ENCODE results near the gene YTHDF1. TPM values are rescaled to one million over a fixed set of nuclear protein-coding genes. Genes with fewer than 3 reads are reported as not detected.
A peak's percentile ranks its signal among the peaks of the same experiment; 100 is the strongest.

Gene YTHDF1
- total and polyA plus RNA-seq, 4 donors: 20.9 to 45.9 (median 34.2) TPM

DNA sequence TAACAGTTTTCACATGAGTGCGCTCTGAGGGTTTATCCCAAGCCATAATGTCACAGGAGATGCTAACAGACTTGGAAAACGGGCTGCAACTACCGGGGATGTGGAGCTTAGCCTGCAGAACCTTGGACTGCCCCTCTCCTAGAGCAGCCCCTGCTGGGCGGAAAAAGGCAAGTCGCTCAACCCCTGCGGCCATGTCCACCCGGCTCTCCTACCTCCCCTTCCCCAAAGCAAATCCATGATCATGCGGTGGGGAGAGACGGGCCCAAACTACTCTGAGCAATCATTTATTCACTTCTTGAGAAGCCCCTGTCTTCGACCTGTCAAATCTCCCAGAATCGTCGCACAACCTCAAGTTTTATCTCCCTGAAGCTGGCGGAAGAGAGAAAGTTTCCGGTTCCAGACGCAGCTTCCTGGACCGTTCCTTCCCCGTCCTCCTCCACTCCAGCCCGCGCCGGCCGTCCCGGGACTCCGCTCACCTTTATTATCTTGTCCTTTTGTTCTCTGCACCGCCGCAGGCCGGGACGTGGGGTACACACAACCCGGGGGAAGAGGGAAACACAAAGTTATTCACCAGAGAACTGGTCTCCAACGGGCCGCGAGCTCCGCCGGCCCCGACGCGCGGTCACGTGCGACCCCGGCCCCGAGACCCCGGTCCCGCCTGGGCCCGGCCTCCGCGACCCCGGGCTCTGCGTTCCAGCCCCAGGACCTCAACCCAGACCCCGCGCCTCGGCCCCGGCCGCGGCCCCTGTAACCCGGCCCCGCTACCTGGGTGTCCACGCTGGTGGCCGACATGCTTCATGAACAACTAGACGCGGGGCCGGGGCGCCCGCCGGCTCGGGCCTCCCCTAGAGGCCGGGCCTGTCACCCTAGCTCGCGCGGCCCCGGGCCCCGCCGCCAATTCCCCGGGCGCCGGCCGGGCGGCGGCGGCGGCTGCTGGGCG is 560 bp downstream of the YTHDF1 start:
- 2% methylated on average over 81 of the region's 81 CpGs for WGBS (ENCODE audit: insufficient coverage)
- no peak for DNase-seq (ENCODE audit: low read depth in 4 of 6, low spot score in 6 of 6)

DNA sequence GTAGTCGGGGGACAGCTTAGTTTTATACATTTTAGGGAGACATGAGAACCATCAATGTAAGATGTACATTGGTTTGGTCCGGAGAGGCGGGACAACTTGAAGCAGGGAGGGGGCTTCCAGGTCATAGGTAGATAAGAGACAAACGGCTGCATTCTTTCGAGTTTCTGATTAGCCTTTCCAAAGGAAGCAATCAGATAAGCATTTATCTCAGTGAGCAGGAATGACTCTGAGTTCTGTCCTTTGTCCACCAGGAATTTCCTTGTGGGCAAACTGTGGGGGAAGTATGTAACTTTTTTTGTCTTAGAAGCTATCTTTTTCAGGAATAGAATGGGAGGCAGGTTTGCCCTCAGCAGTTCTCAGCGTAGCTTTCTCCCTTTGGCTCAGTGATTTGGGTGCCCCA is 1.4 kb downstream of the YTHDF1 start:
- Histone ChIP-seq H3K36me3 (ENCODE audit: control insufficient read depth, insufficient read depth, low read length) (peaks cover 39% of the 10 kb centered on the region), H3K27me3 (ENCODE audit: control insufficient read depth, insufficient read depth, low read length) (no peaks in the 10 kb centered on the region), H3K9me3 (ENCODE audit: control insufficient read depth, insufficient read depth, low read length) (no peaks in the 10 kb centered on the region), H3K4me1 (ENCODE audit: control insufficient read depth, insufficient read depth, low read length) (peaks cover 23% of the 10 kb centered on the region), H3K4me3 (ENCODE audit: low read depth, low read length) (no peak overlapping the region), H3K27ac (ENCODE audit: low read depth, low read length) (no peak overlapping the region)
- WGBS (ENCODE audit: insufficient coverage): 76% methylated on average over 4 of the region's 6 CpGs
- DNase-seq (ENCODE audit: low read depth in 4 of 6, low spot score in 6 of 6): no peak

More for the DNA sequence above, 560 bp downstream of the YTHDF1 start:
- Histone ChIP-seq H3K27me3 (ENCODE audit: control insufficient read depth, insufficient read depth, low read length) (no peaks in the 10 kb centered on the region), H3K4me1 (ENCODE audit: control insufficient read depth, insufficient read depth, low read length) (peaks cover 23% of the 10 kb centered on the region), H3K4me3 (ENCODE audit: low read depth, low read length) (peak overlapping the region; percentile 66), H3K9me3 (ENCODE audit: control insufficient read depth, insufficient read depth, low read length) (no peaks in the 10 kb centered on the region), H3K36me3 (ENCODE audit: control insufficient read depth, insufficient read depth, low read length) (peaks cover 33% of the 10 kb centered on the region), H3K27ac (ENCODE audit: low read depth, low read length) (no peak overlapping the region)

DNA sequence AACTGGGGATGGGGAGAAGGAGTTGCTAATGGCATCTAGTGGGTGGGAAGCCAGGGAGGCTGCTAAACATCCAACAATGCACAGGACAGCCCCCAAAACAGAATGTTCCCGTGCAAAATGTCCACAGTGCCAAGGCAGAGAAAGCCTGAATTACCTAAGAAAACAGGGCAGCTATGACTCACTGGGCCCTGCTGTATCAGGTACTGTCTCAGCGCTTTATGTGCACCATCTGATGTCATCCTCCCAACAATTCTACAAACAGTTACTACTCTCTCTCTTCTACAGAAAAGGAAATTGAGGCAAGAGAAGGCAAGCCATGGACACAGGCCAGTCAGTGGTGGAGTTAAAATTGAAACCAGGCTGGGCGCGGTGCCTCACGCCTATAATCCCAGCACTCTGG is 3.1 kb downstream of the YTHDF1 start:
- DNase-seq (ENCODE audit: low read depth in 4 of 6, low spot score in 6 of 6): no peak
- Histone ChIP-seq H3K4me3 (ENCODE audit: low read depth, low read length) (no peak overlapping the region), H3K27me3 (ENCODE audit: control insufficient read depth, insufficient read depth, low read length) (no peaks in the 10 kb centered on the region), H3K4me1 (ENCODE audit: control insufficient read depth, insufficient read depth, low read length) (peaks cover 23% of the 10 kb centered on the region), H3K27ac (ENCODE audit: low read depth, low read length) (no peak overlapping the region), H3K36me3 (ENCODE audit: control insufficient read depth, insufficient read depth, low read length) (peaks cover 48% of the 10 kb centered on the region), H3K9me3 (ENCODE audit: control insufficient read depth, insufficient read depth, low read length) (no peaks in the 10 kb centered on the region)
- WGBS (ENCODE audit: insufficient coverage): 100% methylated on average over 1 of the region's 5 CpGs

DNA sequence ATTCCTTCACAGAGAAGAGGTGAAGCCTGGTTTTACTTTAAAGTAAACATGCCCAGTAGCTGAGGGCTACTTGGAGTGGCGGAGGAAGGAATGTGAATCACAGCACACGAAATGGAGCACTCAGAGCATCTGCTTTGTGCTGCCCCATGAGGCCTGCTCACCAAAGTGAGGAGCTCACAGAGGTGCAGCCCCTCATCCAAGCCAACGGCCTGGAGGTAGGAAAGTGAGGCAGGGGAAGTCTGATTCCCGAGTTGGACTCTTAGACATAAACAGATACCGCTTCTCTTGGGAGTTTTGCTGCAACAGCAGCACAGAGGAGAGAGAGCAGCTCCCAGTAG is 3.6 kb downstream of the YTHDF1 start:
- 76% methylated on average over 4 of the region's 5 CpGs for WGBS (ENCODE audit: insufficient coverage)
- DNase-seq (ENCODE audit: low read depth in 4 of 6, low spot score in 6 of 6): no peak

DNA sequence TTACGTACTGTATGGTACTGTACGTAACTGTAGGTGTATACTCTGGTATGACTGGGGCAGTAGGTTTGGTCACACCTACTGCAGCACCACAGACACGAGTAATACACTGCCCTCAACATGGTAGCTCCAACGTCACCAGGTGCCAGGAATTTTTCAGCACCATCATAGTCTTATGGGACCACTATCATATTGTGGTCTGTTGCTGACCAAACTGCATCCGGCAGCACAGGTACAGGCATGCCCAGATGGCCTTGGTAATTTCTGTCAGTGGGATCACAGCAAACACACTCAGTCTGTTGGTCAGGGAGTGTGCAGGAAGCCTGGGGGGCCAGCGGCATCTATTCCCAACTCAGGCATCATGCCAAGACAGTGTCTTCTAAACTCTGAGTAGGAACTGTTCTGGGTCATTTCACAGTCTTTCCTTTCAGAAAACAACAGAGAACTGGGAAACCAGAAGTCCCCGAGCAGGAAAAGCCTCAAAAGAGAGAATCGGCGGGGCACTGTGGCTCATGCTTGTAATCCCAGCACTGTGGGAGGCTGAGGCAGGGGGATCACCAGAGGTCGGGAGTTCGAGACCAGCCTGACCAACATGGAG is 5.8 kb downstream of the YTHDF1 start:
- H3K27me3 ChIP-seq (ENCODE audit: control insufficient read depth, insufficient read depth, low read length): no peaks in the 10 kb centered on the region
- H3K4me1 ChIP-seq (ENCODE audit: control insufficient read depth, insufficient read depth, low read length): peaks cover 9% of the 10 kb centered on the region
- H3K4me3 ChIP-seq (ENCODE audit: low read depth, low read length): no peak overlapping the region
- H3K36me3 ChIP-seq (ENCODE audit: control insufficient read depth, insufficient read depth, low read length): peaks cover 74% of the 10 kb centered on the region
- no peak for DNase-seq (ENCODE audit: low read depth in 4 of 6, low spot score in 6 of 6)
- no peak overlapping the region for H3K27ac ChIP-seq (ENCODE audit: low read depth, low read length)
- WGBS (ENCODE audit: insufficient coverage): 66% methylated on average over 5 of the region's 11 CpGs
- H3K9me3 ChIP-seq (ENCODE audit: control insufficient read depth, insufficient read depth, low read length): no peaks in the 10 kb centered on the region

More for the DNA sequence above, 3.6 kb downstream of the YTHDF1 start:
- no peaks in the 10 kb centered on the region for H3K27me3 ChIP-seq (ENCODE audit: control insufficient read depth, insufficient read depth, low read length)
- H3K4me1 ChIP-seq (ENCODE audit: control insufficient read depth, insufficient read depth, low read length): peaks cover 23% of the 10 kb centered on the region
- H3K36me3 ChIP-seq (ENCODE audit: control insufficient read depth, insufficient read depth, low read length): peaks cover 52% of the 10 kb centered on the region
- no peak overlapping the region for H3K4me3 ChIP-seq (ENCODE audit: low read depth, low read length)
- no peak overlapping the region for H3K27ac ChIP-seq (ENCODE audit: low read depth, low read length)
- no peaks in the 10 kb centered on the region for H3K9me3 ChIP-seq (ENCODE audit: control insufficient read depth, insufficient read depth, low read length)

DNA sequence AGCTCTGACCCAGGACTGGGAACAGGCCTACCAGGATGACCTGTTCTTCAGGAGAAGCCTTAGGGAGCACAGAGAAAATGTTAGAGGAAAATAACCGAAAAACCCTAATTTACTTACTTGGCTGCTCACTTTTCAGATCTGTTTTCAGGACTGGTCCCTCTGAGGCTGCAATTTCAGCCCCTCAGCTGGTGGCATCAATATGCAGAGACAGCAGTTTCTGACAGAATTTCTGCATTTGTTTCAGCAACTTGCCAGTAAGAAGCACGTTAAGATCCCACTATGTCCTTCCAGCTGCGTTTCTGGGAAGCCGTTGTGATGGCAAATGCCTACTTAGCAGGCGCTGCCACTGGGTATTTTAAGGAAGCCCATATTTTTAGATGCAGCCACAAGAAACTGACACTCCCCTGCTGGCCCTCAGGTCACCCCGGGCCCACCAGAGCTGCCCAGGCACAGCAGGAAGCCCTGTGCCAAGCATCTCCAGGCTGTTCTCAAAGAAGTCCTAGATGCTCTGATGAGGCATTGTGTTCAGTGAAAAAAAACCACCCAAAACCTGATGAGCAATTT is 7.5 kb downstream of the YTHDF1 start:
- Histone ChIP-seq H3K4me3 (ENCODE audit: low read depth, low read length) (no peak overlapping the region), H3K27me3 (ENCODE audit: control insufficient read depth, insufficient read depth, low read length) (no peaks in the 10 kb centered on the region), H3K4me1 (ENCODE audit: control insufficient read depth, insufficient read depth, low read length) (peaks cover 6% of the 10 kb centered on the region), H3K27ac (ENCODE audit: low read depth, low read length) (no peak overlapping the region), H3K36me3 (ENCODE audit: control insufficient read depth, insufficient read depth, low read length) (peaks cover 87% of the 10 kb centered on the region), H3K9me3 (ENCODE audit: control insufficient read depth, insufficient read depth, low read length) (no peaks in the 10 kb centered on the region)
- DNase-seq (ENCODE audit: low read depth in 4 of 6, low spot score in 6 of 6): no peak
- 43% methylated on average over 5 of the region's 6 CpGs for WGBS (ENCODE audit: insufficient coverage)

DNA sequence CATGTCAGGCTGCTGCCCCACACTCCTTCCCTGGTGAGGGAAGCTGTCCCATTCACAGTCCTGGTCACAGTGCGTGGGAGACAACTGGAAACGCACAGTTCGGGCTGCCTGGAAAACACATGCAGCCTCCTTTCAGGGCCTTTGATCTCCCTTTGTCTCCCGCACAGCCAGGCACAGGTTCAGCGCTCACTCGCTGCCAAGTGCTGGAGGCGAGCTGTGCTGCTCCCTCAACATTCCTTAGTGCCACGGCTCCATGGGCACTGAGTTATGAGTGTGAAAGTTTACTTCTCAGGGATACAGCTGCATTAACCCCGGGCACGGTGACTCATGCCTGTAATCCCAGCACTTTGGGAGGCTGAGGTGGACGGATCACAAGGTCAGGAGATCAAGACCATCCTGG is 9.1 kb downstream of the YTHDF1 start:
- peaks cover 6% of the 10 kb centered on the region for H3K4me1 ChIP-seq (ENCODE audit: control insufficient read depth, insufficient read depth, low read length)

GRCh38 chr20:63205896-63206295 is 10.0 kb downstream of the YTHDF1 start:
- no peaks in the 10 kb centered on the region for H3K27me3 ChIP-seq (ENCODE audit: control insufficient read depth, insufficient read depth, low read length)
- no peak overlapping the region for H3K27ac ChIP-seq (ENCODE audit: low read depth, low read length)
- H3K9me3 ChIP-seq (ENCODE audit: control insufficient read depth, insufficient read depth, low read length): no peaks in the 10 kb centered on the region
- no peak overlapping the region for H3K4me3 ChIP-seq (ENCODE audit: low read depth, low read length)
- 86% methylated on average over 7 of the region's 10 CpGs for WGBS (ENCODE audit: insufficient coverage)
- peaks cover 86% of the 10 kb centered on the region for H3K36me3 ChIP-seq (ENCODE audit: control insufficient read depth, insufficient read depth, low read length)
- H3K4me1 ChIP-seq (ENCODE audit: control insufficient read depth, insufficient read depth, low read length): peaks cover 6% of the 10 kb centered on the region
- no peak for DNase-seq (ENCODE audit: low read depth in 4 of 6, low spot score in 6 of 6)

More for the DNA sequence above, 9.1 kb downstream of the YTHDF1 start:
- WGBS (ENCODE audit: insufficient coverage): 57% methylated on average over 6 of the region's 11 CpGs
- no peak overlapping the region for H3K4me3 ChIP-seq (ENCODE audit: low read depth, low read length)
- H3K27me3 ChIP-seq (ENCODE audit: control insufficient read depth, insufficient read depth, low read length): no peaks in the 10 kb centered on the region
- peak in 1 of 6 donors; percentile 23 for DNase-seq (ENCODE audit: low read depth in 4 of 6, low spot score in 6 of 6)
- peaks cover 87% of the 10 kb centered on the region for H3K36me3 ChIP-seq (ENCODE audit: control insufficient read depth, insufficient read depth, low read length)
- H3K27ac ChIP-seq (ENCODE audit: low read depth, low read length): no peak overlapping the region
- no peaks in the 10 kb centered on the region for H3K9me3 ChIP-seq (ENCODE audit: control insufficient read depth, insufficient read depth, low read length)

DNA sequence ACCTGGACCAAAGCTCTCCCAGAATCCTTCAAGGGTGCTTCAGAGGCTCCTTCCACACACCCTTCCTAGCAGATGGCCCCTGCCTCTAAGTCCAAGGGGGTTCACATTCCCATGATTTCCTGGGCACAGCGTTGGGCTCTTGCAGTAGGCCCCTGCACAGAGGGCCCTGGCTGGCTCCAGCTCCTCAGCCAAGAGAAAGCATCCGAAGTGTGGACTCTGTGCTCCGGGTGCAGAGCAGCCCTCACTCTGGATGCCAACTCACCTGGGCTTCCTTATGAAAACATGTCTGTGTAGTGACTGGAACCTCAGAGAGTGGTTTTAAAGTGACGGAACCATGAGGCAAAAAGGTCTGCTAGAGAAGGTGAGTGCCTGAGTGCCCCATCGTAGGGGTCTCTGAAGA is 11.6 kb downstream of the YTHDF1 start:
- H3K4me3 ChIP-seq (ENCODE audit: low read depth, low read length): no peak overlapping the region
- H3K36me3 ChIP-seq (ENCODE audit: control insufficient read depth, insufficient read depth, low read length): peaks cover 88% of the 10 kb centered on the region
- H3K27me3 ChIP-seq (ENCODE audit: control insufficient read depth, insufficient read depth, low read length): no peaks in the 10 kb centered on the region
- no peak overlapping the region for H3K27ac ChIP-seq (ENCODE audit: low read depth, low read length)
- H3K4me1 ChIP-seq (ENCODE audit: control insufficient read depth, insufficient read depth, low read length): no peaks in the 10 kb centered on the region
- 98% methylated on average over 5 of the region's 5 CpGs for WGBS (ENCODE audit: insufficient coverage)
- no peak for DNase-seq (ENCODE audit: low read depth in 4 of 6, low spot score in 6 of 6)
- H3K9me3 ChIP-seq (ENCODE audit: control insufficient read depth, insufficient read depth, low read length): no peaks in the 10 kb centered on the region

All from spinal cord (tissue), 10 donors.